ENCODE results near the gene DPPA4. TPM values are rescaled to one million over a fixed set of nuclear protein-coding genes. Genes with fewer than 3 reads are reported as not detected.

The DPPA4 gene
- total and polyA plus RNA-seq, 8 donors = 1.8 TPM; not detected in 7

GRCh38 chr3:109297496-109297895, 39.9 kb downstream of the DPPA4 start:
- Histone ChIP-seq H3K9me3 (no peaks in the 10 kb centered on the region), H3K4me3 (no peak overlapping the region), H3K4me1 (no peaks in the 10 kb centered on the region), H3K27ac (no peak overlapping the region), H3K27me3 (no peaks in the 10 kb centered on the region), H3K36me3 (no peaks in the 10 kb centered on the region)
- 53 to 76% (median 61%) methylated on average over 2 of the region's 2 CpGs for WGBS, 5 donors
- no peak for DNase-seq
- intact Hi-C loops (cut with DNase I; ENCODE audit: low total_unique reads) = no loop called here
- TF ChIP-seq POLR2A (IDR thresholded peaks at IDR 0.05) (no peak), POLR2AphosphoS5 (IDR thresholded peaks at IDR 0.05) (no peak), CTCF (IDR thresholded peaks at IDR 0.05) (no peak), EP300 (IDR thresholded peaks at IDR 0.05) (no peak)

- Histone ChIP-seq H3K27ac (no peak overlapping the region), H3K9me3 (no peaks in the 10 kb centered on the region), H3K27me3 (no peaks in the 10 kb centered on the region), H3K4me1 (no peaks in the 10 kb centered on the region), H3K4me3 (no peak overlapping the region), H3K36me3 (no peaks in the 10 kb centered on the region)
- no peak for DNase-seq
- no peak for TF ChIP-seq POLR2A (IDR thresholded peaks at IDR 0.05)
- TF ChIP-seq CTCF (IDR thresholded peaks at IDR 0.05) = no peak
- no peak for TF ChIP-seq EP300 (IDR thresholded peaks at IDR 0.05)
- TF ChIP-seq POLR2AphosphoS5 (IDR thresholded peaks at IDR 0.05) = no peak
- intact Hi-C loops (cut with DNase I; ENCODE audit: low total_unique reads) = no loop called here
Observed at GRCh38 chr3:109284071-109284470, 53.3 kb downstream of the DPPA4 start.

- peaks cover 0 to 4% (median 0%) of the 10 kb centered on the region in 4 donors for H3K4me1 ChIP-seq
- 69 to 85% (median 73%) methylated on average over 1 of the region's 1 CpG for WGBS, 5 donors
- H3K27me3 ChIP-seq = no peaks in the 10 kb centered on the region
- intact Hi-C loops (cut with DNase I; ENCODE audit: low total_unique reads) = no loop called here
- H3K9me3 ChIP-seq = no peaks in the 10 kb centered on the region
- H3K27ac ChIP-seq = no peak overlapping the region
- no peaks in the 10 kb centered on the region for H3K36me3 ChIP-seq
- no peak for TF ChIP-seq POLR2A (IDR thresholded peaks at IDR 0.05)
- no peak for TF ChIP-seq POLR2AphosphoS5 (IDR thresholded peaks at IDR 0.05)
- no peak for TF ChIP-seq CTCF (IDR thresholded peaks at IDR 0.05)
- no peak for TF ChIP-seq EP300 (IDR thresholded peaks at IDR 0.05)
- no peak overlapping the region for H3K4me3 ChIP-seq
- peak in 1 of 2 donors; percentile 19 for DNase-seq
Observed at GRCh38 chr3:109278546-109278945, 58.8 kb downstream of the DPPA4 start.

GRCh38 chr3:109278141-109278540, 59.2 kb downstream of the DPPA4 start:
- TF ChIP-seq POLR2AphosphoS5 (IDR thresholded peaks at IDR 0.05) = no peak
- no peak for TF ChIP-seq EP300 (IDR thresholded peaks at IDR 0.05)
- no peak for TF ChIP-seq CTCF (IDR thresholded peaks at IDR 0.05)
- TF ChIP-seq POLR2A (IDR thresholded peaks at IDR 0.05) = no peak
- Histone ChIP-seq H3K9me3 (no peaks in the 10 kb centered on the region), H3K27ac (no peak overlapping the region), H3K27me3 (no peaks in the 10 kb centered on the region), H3K4me1 (peaks cover 0 to 4% (median 0%) of the 10 kb centered on the region in 4 donors), H3K4me3 (no peak overlapping the region), H3K36me3 (no peaks in the 10 kb centered on the region)
- peak in 1 of 2 donors; percentile 33 for DNase-seq
- intact Hi-C loops (cut with DNase I; ENCODE audit: low total_unique reads) = no loop called here
- WGBS, 5 donors = 50 to 74% (median 68%) methylated on average over 3 of the region's 3 CpGs

Small RNA genes lying within 50 kb of the gene (small RNA-seq; reads per million reads assigned to genes)
- gene AC124945.1 (0 reads per million in 4 donors), gene RF00017 (0 reads per million in 4 donors)

Other genes starting within 250 kb of the DPPA4 start
- not detected for gene MORC1, start 219.4 kb downstream of the DPPA4 start, total RNA-seq
- not detected for gene MORC1, start 219.4 kb downstream of the DPPA4 start, polyA plus RNA-seq
- under 1 TPM in 1 of 5 donors, not detected in 4; 0.55 TPM for gene C3orf85, start 200.8 kb downstream of the DPPA4 start, total RNA-seq
- not detected for gene C3orf85, start 200.8 kb downstream of the DPPA4 start, polyA plus RNA-seq
- gene DPPA2, start 21.0 kb downstream of the DPPA4 start, total RNA-seq = not detected
- not detected for gene DPPA2, start 21.0 kb downstream of the DPPA4 start, polyA plus RNA-seq